Activated naive CD4-positive, alpha-beta T cell treated with anti-CD3 and anti-CD28 coated beads, Interleukin-2, amount 50 U/mL, for 16 hours (primary cell): Measurements from ENCODE around the gene GFY.
A peak's percentile ranks its signal among the peaks of the same experiment; 100 is the strongest.

ENCODE experiments used
- DNase-seq: peaks from one replicate; pipeline ENCODE4 v3.0.0-alpha.2; 2020

Gene GFY

GRCh38 chr19:49409441-49410029 is 15.7 kb upstream of the GFY start:
- no peak for DNase-seq

- DNase-seq = no peak
These were observed 13.4 kb upstream of the GFY start for GRCh38 chr19:49411681-49412326.

GRCh38 chr19:49413348-49413747 is 11.8 kb upstream of the GFY start:
- DNase-seq = no peak

GRCh38 chr19:49414256-49414655 is 10.9 kb upstream of the GFY start:
- DNase-seq = no peak

- DNase-seq = no peak
These were observed 9.9 kb upstream of the GFY start for GRCh38 chr19:49415102-49415809.

GRCh38 chr19:49415810-49416200 is 9.4 kb upstream of the GFY start:
- no peak for DNase-seq

GRCh38 chr19:49417088-49417487 is 8.1 kb upstream of the GFY start:
- no peak for DNase-seq

GRCh38 chr19:49418511-49418910 is 6.7 kb upstream of the GFY start:
- no peak for DNase-seq

GRCh38 chr19:49419173-49419572 is 6.0 kb upstream of the GFY start:
- no peak for DNase-seq

- no peak for DNase-seq
These were observed 5.0 kb upstream of the GFY start for GRCh38 chr19:49420227-49420626.

GRCh38 chr19:49421039-49421877 is 3.9 kb upstream of the GFY start:
- DNase-seq = peak; percentile 38

- no peak for DNase-seq
These were observed 3.3 kb upstream of the GFY start for GRCh38 chr19:49421878-49422202.

GRCh38 chr19:49422407-49423070 is 2.6 kb upstream of the GFY start:
- peak; percentile 42 for DNase-seq

- DNase-seq = no peak
These were observed 1.9 kb upstream of the GFY start, which contains the start of gene PTH2 for GRCh38 chr19:49423071-49423984. TSS of gene PTH2 (minus strand) at chr19:49423441. CDS start at chr19:49423339, 102 bp downstream.

- DNase-seq = no peak
These were observed 1.2 kb upstream of the GFY start for GRCh38 chr19:49423985-49424303.

GRCh38 chr19:49425922-49426592 is 869 bp downstream of the GFY start:
- DNase-seq = peak; percentile 47

GRCh38 chr19:49427339-49427738 is 2.2 kb downstream of the GFY start:
- DNase-seq = no peak

- no peak for DNase-seq
These were observed 2.8 kb downstream of the GFY start for GRCh38 chr19:49427855-49428546.

GRCh38 chr19:49428547-49429451 is 3.6 kb downstream of the GFY start:
- no peak for DNase-seq
